ENCODE data around the gene TEX53.

DNA sequence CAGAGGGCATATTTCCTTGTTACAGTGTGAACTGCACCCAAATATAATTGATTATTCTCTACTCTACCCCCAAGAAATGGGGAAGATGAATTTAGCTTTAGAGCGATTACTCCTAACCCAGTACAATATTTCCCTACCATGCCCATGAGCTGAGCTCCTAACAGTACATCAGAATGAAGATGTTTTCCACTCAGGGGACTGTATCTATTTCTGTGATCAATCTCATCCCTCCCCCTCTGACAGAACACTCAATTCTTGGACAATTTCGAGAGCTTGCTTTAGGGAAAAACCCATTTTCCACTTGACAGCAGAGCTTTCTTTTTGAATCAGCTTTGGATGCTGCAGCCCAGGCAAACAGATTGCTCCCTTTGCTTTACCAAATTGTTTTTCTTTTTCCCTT, 49.1 kb upstream of the TEX53 start:
- TF ChIP-seq, protein P1, sequence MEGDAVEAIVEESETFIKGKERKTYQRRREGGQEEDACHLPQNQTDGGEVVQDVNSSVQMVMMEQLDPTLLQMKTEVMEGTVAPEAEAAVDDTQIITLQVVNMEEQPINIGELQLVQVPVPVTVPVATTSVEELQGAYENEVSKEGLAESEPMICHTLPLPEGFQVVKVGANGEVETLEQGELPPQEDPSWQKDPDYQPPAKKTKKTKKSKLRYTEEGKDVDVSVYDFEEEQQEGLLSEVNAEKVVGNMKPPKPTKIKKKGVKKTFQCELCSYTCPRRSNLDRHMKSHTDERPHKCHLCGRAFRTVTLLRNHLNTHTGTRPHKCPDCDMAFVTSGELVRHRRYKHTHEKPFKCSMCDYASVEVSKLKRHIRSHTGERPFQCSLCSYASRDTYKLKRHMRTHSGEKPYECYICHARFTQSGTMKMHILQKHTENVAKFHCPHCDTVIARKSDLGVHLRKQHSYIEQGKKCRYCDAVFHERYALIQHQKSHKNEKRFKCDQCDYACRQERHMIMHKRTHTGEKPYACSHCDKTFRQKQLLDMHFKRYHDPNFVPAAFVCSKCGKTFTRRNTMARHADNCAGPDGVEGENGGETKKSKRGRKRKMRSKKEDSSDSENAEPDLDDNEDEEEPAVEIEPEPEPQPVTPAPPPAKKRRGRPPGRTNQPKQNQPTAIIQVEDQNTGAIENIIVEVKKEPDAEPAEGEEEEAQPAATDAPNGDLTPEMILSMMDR (IDR thresholded peaks at IDR 0.05) = no peak
- no peak for TF ChIP-seq EZH2 (IDR thresholded peaks at IDR 0.05; ENCODE audit: borderline replicate concordance, insufficient read depth, low read depth, low read length, poor library complexity, severe bottlenecking)
